LHCN-M2 (cell line): ENCODE data around the gene TUBB. TPM values are rescaled to one million over a fixed set of nuclear protein-coding genes. Genes with fewer than 3 reads are reported as not detected.
"Not testable (repeated sequence)": the region's sequence is repeated elsewhere in the genome, so short reads cannot be mapped to it uniquely, and the experiment has no call there.

ENCODE experiments used
- DNase-seq: peaks from one replicate; pipeline ENCODE4 v3.0.0-alpha.2; 2012; ENCODE audit warnings: low read depth
- total RNA-seq: library from RNA; depleted of rRNA; stranded (reverse); fragments of >200 nt; gene quantifications from 2 replicates; pipeline ENCODE4 v1.2.3, GENCODE V29; 2014

TUBB gene
- total RNA-seq, 1 experiment from 2014 or later = 1,474 TPM

DNA sequence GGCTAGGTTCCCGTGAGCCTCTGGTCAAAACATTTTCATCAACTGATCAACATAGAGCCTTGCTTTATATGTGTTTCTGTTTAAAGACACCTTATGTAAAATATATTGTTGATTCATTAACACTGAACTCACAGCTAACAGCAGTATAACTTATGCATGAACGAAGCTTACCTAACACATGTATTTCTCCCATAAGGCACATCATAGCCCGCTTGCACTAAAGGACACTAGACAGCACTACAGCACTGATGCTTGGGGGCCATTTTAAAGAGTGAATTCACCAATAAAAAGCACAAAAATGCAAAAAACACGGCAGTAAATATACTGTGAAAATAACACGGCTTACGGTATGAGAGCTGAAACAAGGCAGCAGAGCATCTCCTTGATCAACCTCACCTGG lies 18.4 kb downstream of the TUBB start:
- DNase-seq = no peak

GRCh38 chr6:30740540-30740870 lies 20.4 kb downstream of the TUBB start:
- DNase-seq = no peak

DNA sequence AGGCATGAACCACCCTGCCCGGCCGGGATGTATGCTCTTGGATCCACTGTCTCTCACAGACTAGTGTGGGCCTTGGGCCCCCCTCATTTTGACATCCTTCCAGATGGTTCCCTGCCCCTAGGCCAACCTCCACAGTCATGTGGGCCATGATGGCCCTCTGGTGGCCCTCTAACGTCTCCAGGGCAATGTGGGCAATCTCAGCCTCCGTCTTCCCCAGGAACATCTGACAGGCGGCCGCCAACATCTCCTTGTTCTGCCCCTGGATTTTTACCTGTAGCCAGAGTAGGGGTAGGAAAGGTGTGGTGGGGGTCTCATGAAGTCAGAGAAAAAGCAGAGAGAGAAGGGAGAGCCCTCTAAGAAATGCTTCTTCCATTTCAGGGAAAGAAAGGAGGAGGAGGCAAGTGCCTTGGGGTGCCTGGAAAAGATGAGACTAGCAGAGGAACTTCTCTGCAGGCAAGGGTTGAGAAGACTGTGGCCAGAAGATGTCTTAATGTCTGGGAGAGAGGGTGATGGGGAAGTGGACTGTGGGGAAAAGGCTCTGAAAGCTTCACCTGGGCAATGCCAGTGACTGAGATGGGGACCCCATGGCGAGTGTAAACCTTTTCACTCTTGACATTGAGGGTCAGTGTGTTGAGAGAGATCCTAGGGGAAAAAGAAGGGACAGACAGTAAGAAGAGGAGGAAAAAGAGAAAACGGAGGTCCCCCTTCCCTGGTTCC lies 21.1 kb downstream of the TUBB start:
- DNase-seq = no peak

DNA sequence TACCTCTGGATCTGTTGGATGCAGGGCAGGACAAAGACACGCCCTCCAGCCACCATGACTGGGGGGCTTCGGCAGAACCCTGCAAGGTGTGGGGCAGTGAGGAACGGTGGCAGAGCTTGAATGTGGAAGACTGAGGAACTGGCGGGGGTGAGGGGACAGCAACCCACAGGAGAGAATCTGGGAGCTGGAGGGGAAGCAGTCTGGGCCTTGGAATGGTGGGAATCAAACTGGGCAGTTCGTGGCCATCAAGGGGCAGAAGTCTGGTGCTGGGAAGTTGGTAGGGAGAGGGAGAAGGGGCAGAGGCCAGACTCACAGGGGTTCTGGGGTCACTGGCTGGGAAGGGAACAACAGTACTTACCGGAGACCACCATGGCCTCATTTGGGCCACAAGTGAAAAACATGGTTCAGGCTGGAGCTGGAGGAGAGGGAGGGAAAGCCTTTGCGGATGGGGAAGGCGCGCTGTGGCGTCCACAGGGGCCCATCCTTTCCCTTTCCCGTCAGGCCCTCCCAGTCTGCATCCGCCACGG lies 21.7 kb downstream of the TUBB start:
- DNase-seq = no peak

GRCh38 chr6:30742316-30743098 lies 22.4 kb downstream of the TUBB start, which contains the start of gene FLOT1:
Gene FLOT1, minus strand, starts transcription at chr6:30742687. Its CDS starts 498 bp downstream, at chr6:30742189.
- peak; percentile 98 for DNase-seq

DNA sequence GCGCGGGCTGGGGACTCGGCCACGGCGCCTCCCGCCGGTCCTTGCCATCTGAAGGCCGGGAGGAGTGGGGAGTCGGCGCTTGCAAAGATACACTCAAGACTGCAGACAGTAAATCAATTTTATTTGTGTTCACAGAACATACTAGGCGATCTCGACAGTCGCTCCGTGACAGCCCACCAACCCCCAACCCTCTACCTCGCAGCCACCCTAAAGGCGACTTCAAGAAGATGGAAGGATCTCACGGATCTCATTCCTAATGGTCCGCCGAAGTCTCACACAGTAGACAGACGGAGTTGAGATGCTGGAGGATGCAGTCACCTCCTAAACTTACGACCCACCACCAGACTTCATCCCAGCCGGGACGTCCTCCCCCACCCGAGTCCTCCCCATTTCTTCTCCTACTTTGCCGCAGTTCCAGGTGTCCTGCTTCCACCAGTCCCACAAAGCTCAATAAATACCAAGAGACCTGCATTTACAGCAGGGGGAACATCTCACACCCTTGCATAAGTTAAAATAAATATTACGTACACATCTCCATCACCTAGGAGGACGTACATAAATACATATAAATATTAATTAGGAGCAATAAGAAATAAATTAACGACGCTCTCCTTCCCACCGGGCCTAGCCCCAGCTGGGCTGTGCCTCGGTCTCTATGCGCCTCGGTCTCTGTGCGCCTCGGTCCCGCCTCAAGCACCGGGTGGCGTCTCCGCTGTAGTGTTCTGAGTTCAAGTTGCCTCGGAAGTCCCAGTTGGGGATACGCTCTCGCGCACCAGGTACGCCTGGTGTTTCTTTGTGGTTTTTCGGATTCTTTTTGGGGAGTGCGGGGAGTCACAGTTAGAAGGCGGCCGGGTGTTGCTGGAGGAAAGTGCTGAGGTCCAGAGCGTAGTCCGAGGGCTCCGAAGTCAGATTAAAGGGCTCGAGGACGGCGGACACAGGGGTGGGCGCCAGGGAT lies 23.2 kb downstream of the TUBB start:
- DNase-seq = no peak

- DNase-seq = peak; percentile 91
Observed at GRCh38 chr6:30744054-30744805, 24.1 kb downstream of the TUBB start, which contains the start of gene IER3. Gene IER3, minus strand, starts transcription at chr6:30744547. Its CDS starts 29 bp downstream, at chr6:30744518.

DNA sequence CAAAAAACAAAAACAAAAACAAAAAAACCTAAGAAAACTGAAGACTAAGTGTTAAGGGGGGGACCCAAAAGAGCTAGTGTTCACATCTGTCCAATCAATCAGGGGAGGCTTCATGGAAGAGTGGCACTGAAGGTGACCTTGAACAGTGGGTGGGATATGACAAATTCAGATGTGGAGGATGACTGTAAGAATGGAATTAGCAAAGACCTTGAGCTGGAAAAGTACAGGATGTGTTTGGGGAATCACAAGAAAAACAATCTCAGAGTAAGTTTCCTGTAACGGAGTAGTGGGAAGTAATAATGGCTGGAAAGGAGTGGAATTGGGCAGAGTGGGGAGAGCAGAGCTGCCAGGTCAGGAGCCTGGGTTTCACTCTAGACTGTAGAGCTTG lies 27.1 kb downstream of the TUBB start:
- peak; percentile 63 for DNase-seq

GRCh38 chr6:30747902-30748769 lies 28.0 kb downstream of the TUBB start:
- DNase-seq = no peak

- DNase-seq = peak; percentile 72
Observed at GRCh38 chr6:30748851-30749540, 28.8 kb downstream of the TUBB start.

- DNase-seq = no peak
Observed at GRCh38 chr6:30749554-30750378, 29.6 kb downstream of the TUBB start.

DNA sequence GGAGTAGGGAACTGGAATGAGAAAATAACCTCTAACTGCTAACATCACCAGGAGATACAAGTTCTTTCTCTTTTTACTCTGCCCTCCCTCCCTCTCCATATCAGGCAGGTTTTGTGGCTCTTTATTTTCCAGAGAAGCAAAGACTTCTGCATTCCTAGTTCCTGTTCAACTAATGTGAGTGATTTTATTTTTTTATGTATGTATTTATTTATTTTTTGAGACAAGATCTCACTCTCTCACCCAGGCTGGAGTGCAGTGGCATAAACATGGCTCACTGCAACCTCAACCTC lies 30.2 kb downstream of the TUBB start:
- no peak for DNase-seq

- peak; percentile 100 for DNase-seq
Observed at GRCh38 chr6:30752157-30752927, 32.2 kb downstream of the TUBB start.

DNA sequence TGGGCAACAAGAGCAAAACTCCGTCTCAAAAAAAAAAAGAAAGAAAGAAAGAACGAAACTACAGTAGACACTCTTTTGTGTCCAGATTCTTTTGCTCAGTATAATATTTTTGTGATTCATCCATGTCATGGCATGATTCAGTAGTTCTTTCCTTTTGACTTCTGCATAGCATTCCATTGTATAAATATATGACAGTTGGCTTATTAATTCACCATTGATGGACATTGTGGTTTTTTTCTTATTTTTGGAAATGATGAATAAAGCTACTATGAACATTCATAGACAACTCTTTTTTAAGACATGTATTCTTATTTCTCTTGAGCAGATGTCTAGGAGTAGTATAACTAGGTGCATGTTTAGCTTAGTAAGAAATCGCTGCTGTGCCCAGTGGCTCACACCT lies 34.5 kb downstream of the TUBB start:
- peak; percentile 74 for DNase-seq

DNA sequence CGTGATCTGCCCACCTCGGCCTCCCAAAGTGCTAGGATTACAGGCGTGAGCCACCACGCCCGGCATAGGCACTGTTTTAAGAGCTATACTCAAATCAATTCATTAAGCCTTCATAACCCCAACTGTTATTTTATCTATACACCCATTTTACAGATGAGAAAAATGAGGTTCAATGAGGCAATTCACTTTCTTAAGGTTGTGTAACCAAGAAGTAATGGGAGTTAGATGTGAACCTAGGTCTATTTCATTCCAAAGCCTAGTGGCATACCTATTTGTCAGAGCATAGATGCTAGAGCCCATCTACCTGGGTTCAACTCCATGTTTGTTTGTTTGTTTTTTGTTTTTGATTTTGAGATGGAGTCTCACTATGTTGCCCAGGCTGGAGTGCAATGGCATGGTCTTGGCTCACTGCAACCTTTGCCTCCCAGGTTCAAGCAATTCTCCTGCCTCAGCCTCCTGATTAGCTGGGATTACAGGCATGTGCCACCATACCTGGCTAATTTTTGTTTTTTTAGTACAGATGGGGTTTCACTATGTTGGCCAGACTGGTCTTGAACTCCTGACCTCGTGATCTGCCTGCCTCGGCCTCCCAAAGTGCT lies 36.4 kb downstream of the TUBB start:
- not testable (repeated sequence) for DNase-seq

DNA sequence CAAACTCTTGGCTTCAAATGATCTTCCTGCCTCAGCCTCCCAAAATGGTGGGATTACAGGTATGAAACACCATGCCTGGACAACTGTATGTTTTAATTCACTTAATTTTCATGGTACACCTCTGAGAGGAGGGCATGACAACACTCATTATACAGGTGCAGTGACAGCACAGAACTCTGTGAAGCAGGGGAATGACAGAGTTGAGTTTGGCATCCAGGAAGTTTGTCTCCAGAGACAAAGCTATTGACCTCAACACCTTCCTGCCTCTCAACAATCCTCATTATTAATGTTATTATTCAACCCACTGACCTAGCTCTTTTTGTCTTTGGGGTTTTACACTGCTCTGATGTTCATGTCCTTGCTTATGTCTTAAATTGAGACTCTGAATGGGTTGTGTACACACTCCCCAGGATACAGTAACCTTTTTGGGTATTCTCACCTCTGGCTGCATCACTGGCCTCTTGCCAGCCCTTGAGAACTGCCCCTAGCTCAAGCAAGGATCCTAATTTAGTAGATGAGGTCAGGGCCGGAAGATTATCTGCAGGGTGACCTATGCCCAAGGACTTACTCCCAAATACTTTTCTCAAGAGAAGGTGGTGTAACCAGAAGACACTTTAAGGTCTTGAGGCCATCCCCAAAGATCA lies 37.2 kb downstream of the TUBB start:
- no peak for DNase-seq
